Endothelial cell of umbilical vein (primary cell): ENCODE data around the gene HDAC7. TPM values are rescaled to one million over a fixed set of nuclear protein-coding genes. Genes with fewer than 3 reads are reported as not detected.

ENCODE experiments used
- BruUV-seq: library from RNA; stranded (reverse); fragments of 400-500 nt; replicated peaks from 2 replicates; lab custom pipeline; 2021; lab: Mats Ljungman, UMichigan
- CTCF ChIA-PET: fragments of 300-600, 350-600 bp; sonication (Branson Sonifier 250); formaldehyde crosslinking; loops from one replicate; lab custom pipeline; 2021; ENCODE audit warnings: antibody characterized with exemption, inconsistent platforms; lab: Charles Lee
- POLR2A ChIA-PET: fragments of 300-600, 350-600 bp; sonication (Branson Sonifier 250); formaldehyde crosslinking; loops from one replicate; lab custom pipeline; 2021; ENCODE audit warnings: antibody characterized with exemption, inconsistent platforms; lab: Charles Lee
- DNase-seq: peaks from one replicate; pipeline ENCODE4 v3.0.0-alpha.2; 2011; ENCODE audit warnings: low read depth, low spot score
- FAIRE-seq: peaks from 2 replicates; lab custom pipeline; 2011; peaks lifted over from hg19 to GRCh38; lab: Jason Lieb, UNC
- H2AFZ ChIP-seq: 2 replicates; pipeline ENCODE4 v1.6.0; 2012; ENCODE audit warnings: low read depth, low read length, control low read depth, inconsistent platforms
- H3K27ac ChIP-seq: 2 replicates; pipeline ENCODE4 v1.5.1; 2011; ENCODE audit warnings: low read depth, mild to moderate bottlenecking, control low read depth, low read length, moderate library complexity; ENCODE audit not compliant: insufficient read depth
- H3K27me3 ChIP-seq, 2 experiments: 2 replicates each; pipeline versions ENCODE4 v1.6.0 to v1.6.1; 2011; ENCODE audit warnings: low read length in 2 of 2, mixed read lengths in 1 of 2; ENCODE audit not compliant: control insufficient read depth in 2 of 2, insufficient read depth in 2 of 2
- H3K36me3 ChIP-seq, 2 experiments: 2 replicates in 1 of 2; 3 replicates in 1 of 2; pipeline ENCODE4 v1.5.1; 2011; ENCODE audit warnings: low read length in 2 of 2, mild to moderate bottlenecking in 1 of 2, moderate library complexity in 1 of 2; ENCODE audit not compliant: control insufficient read depth in 2 of 2, insufficient read depth in 2 of 2; ENCODE audit errors: extremely low read depth in 1 of 2
- H3K4me1 ChIP-seq: 3 replicates; pipeline ENCODE4 v1.5.1; 2011; ENCODE audit warnings: mild to moderate bottlenecking, low read length; ENCODE audit not compliant: control insufficient read depth, insufficient read depth; ENCODE audit errors: extremely low read depth
- H3K4me2 ChIP-seq: 2 replicates; pipeline ENCODE4 v1.6.1; 2011; ENCODE audit warnings: low read length, control low read depth, mixed read lengths; ENCODE audit not compliant: insufficient read depth
- H3K4me3 ChIP-seq, 3 experiments: fragments of 200-600 bp in 1 of 3; sonication (generic), shearing (Covaris generic) in 1 of 3; replicated peaks in 1 of 3; 2 replicates each; pipeline ENCODE4 v1.5.1; 2011 to 2016; ENCODE audit warnings: control low read depth in 3 of 3, low read length in 3 of 3, mild to moderate bottlenecking in 2 of 3, inconsistent platforms in 1 of 3, low read depth in 1 of 3, moderate library complexity in 1 of 3; ENCODE audit not compliant: insufficient read depth in 1 of 3
- H3K79me2 ChIP-seq: 2 replicates; pipeline ENCODE4 v1.6.0; 2012; ENCODE audit warnings: low read length, inconsistent platforms; ENCODE audit not compliant: control insufficient read depth, insufficient read depth
- H3K9ac ChIP-seq: replicated peaks from 2 replicates; pipeline ENCODE3; 2011; ENCODE audit warnings: low read length, control low read depth; ENCODE audit not compliant: insufficient read depth; ENCODE audit errors: extremely low read depth
- H3K9me1 ChIP-seq: replicated peaks from 3 replicates; pipeline ENCODE4 v1.6.0; 2011; ENCODE audit warnings: mild to moderate bottlenecking, low read length; ENCODE audit not compliant: control insufficient read depth, insufficient read depth; ENCODE audit errors: extremely low read depth
- H3K9me3 ChIP-seq: replicated peaks from 2 replicates; pipeline ENCODE4 v1.5.1; 2012; ENCODE audit warnings: low read length, inconsistent platforms; ENCODE audit not compliant: control insufficient read depth, insufficient read depth
- H4K20me1 ChIP-seq: replicated peaks from 2 replicates; pipeline ENCODE3; 2011; ENCODE audit warnings: mild to moderate bottlenecking, low read length; ENCODE audit not compliant: control insufficient read depth, insufficient read depth; ENCODE audit errors: extremely low read depth
- CTCF ChIP-seq, 2 donors: IDR thresholded peaks; 1 replicate in 1 of 2; 2 replicates in 1 of 2; pipeline ENCODE4 v1.5.1; 2011; ENCODE audit warnings: low read length in 2 of 2, mild to moderate bottlenecking in 2 of 2, moderate library complexity in 2 of 2, control low read depth in 1 of 2, inconsistent platforms in 1 of 2, low read depth in 1 of 2; ENCODE audit not compliant: insufficient read depth in 1 of 2; ENCODE audit errors: extremely low read depth in 1 of 2
- EZH2 ChIP-seq: IDR thresholded peaks from 2 replicates; pipeline ENCODE4 v1.6.1; 2012; ENCODE audit warnings: borderline replicate concordance, low read depth, mild to moderate bottlenecking, moderate library complexity, low read length, inconsistent platforms; ENCODE audit not compliant: severe bottlenecking
- FOS ChIP-seq: IDR thresholded peaks from 2 replicates; pipeline ENCODE4 v1.6.1; 2011; ENCODE audit warnings: mild to moderate bottlenecking, low read length, moderate library complexity, borderline replicate concordance; ENCODE audit not compliant: insufficient read depth
- GATA2 ChIP-seq: IDR thresholded peaks from 2 replicates; pipeline ENCODE4 v1.7.0; 2011; ENCODE audit warnings: low read depth, mild to moderate bottlenecking, moderate library complexity, mixed read lengths, low read length; ENCODE audit not compliant: insufficient read length, insufficient read depth
- JUN ChIP-seq: IDR thresholded peaks from 2 replicates; pipeline ENCODE4 v1.6.1; 2011; ENCODE audit warnings: borderline replicate concordance, low read depth; ENCODE audit not compliant: insufficient read length, insufficient read depth
- MAX ChIP-seq: IDR thresholded peaks from 2 replicates; pipeline ENCODE4 v1.6.1; 2011; ENCODE audit not compliant: insufficient read depth, insufficient read length
- MYC ChIP-seq: IDR thresholded peaks from one replicate; pipeline ENCODE4 v1.6.1; 2011; ENCODE audit warnings: mild to moderate bottlenecking, low read depth, low read length
- POLR2A ChIP-seq: IDR thresholded peaks from 2 replicates; pipeline ENCODE4 v1.6.1; 2012; ENCODE audit warnings: low read depth, mild to moderate bottlenecking, control low read depth, low read length
- POLR2AphosphoS5 ChIP-seq: IDR thresholded peaks from 2 replicates; pipeline ENCODE4 v1.6.1; 2012; ENCODE audit warnings: low read depth, mild to moderate bottlenecking, control low read depth, low read length, moderate library complexity; ENCODE audit not compliant: insufficient read depth
- dilution Hi-C: fragments of 300-500 bp; cut with MboI; formaldehyde crosslinking; loops from one replicate; pipeline ENCODE4 v1.15.0; 2019; ENCODE audit warnings: low sequenced_read_pairs; ENCODE audit not compliant: extremely low pct_ligation_motif_present
- intact Hi-C: fragments of 100-400 bp; cut with micrococcal nuclease; formaldehyde crosslinking; loops from one replicate; pipeline ENCODE4 v1.10.0; 2022
- polyA plus RNA-seq, 4 experiments: library from polyadenylated mRNA; depleted of rRNA in 3 of 4; stranded (reverse) in 3 of 4; unstranded in 1 of 4; fragments of >200 nt; gene quantifications; 2 replicates each; pipeline versions ENCODE4 v1.2.1 to v1.2.3, GENCODE V29; 2011 to 2012; ENCODE audit warnings: missing spikeins in 1 of 4
- total RNA-seq: library from RNA; stranded (reverse); gene quantifications from 2 replicates; pipeline ENCODE4 v1.2.3, GENCODE V29; 2021

Gene HDAC7
- total and polyA plus RNA-seq, 2 donors (not counting 3 experiments of a cell fraction or from before 2014, with no cell fraction given) = 119 to 249 TPM

- no peak for TF ChIP-seq EZH2
- no peak for TF ChIP-seq FOS
- TF ChIP-seq POLR2A = no peak
- TF ChIP-seq GATA2 = no peak
- no peak for TF ChIP-seq JUN
- Histone ChIP-seq H3K9me1 (no peaks in the 10 kb centered on the region), H3K4me2 (no peak overlapping the region), H2AFZ (no peak overlapping the region), H3K4me3 (no peak overlapping the region), H3K79me2 (no peaks in the 10 kb centered on the region), H3K27ac (no peak overlapping the region), H3K9ac (no peak overlapping the region), H3K4me1 (no peaks in the 10 kb centered on the region), H4K20me1 (no peaks in the 10 kb centered on the region), H3K27me3 (no peaks in the 10 kb centered on the region), H3K9me3 (no peaks in the 10 kb centered on the region), H3K36me3 (no peaks in the 10 kb centered on the region)
- dilution Hi-C loops (no loop called here), intact Hi-C loops (no loop called here)
- ChIA-PET POLR2A (no interaction called here), CTCF (no interaction called here)
- DNase-seq (no peak), FAIRE-seq (no peak)
- no TSS peak for BruUV-seq
Observed at GRCh38 chr12:47860279-47860841, 40.7 kb upstream of the HDAC7 start.

GRCh38 chr12:47858511-47859266 is 39.0 kb upstream of the HDAC7 start:
- dilution Hi-C loops = no loop called here
- no TSS peak for BruUV-seq

More at GRCh38 chr12:47858511-47859266, 39.0 kb upstream of the HDAC7 start:
- no peak for TF ChIP-seq POLR2AphosphoS5
- no peak for TF ChIP-seq EZH2
- no peak for TF ChIP-seq JUN
- TF ChIP-seq MAX = no peak
- no peak for TF ChIP-seq CTCF (IDR thresholded peaks at IDR 0.05; ENCODE audit: extremely low read depth in 1 of 2, insufficient read depth in 1 of 2, low read depth in 1 of 2, low read length in 2 of 2)
- no peak for TF ChIP-seq MYC
- TF ChIP-seq POLR2A = no peak
- no peak for TF ChIP-seq FOS
- TF ChIP-seq GATA2 = no peak
- no peak overlapping the region for H3K4me2 ChIP-seq
- H3K9me1 ChIP-seq = no peaks in the 10 kb centered on the region
- H3K36me3 ChIP-seq = no peaks in the 10 kb centered on the region
- H3K27me3 ChIP-seq = no peaks in the 10 kb centered on the region
- DNase-seq = no peak
- H3K27ac ChIP-seq = no peak overlapping the region
- no peaks in the 10 kb centered on the region for H3K9me3 ChIP-seq
- H3K4me1 ChIP-seq = no peaks in the 10 kb centered on the region
- no peak for FAIRE-seq
- ChIA-PET CTCF (no interaction called here), POLR2A (no interaction called here)
- no peak overlapping the region for H3K9ac ChIP-seq
- intact Hi-C loops = no loop called here
- H2AFZ ChIP-seq = no peak overlapping the region
- H3K79me2 ChIP-seq = no peaks in the 10 kb centered on the region
- no peaks in the 10 kb centered on the region for H4K20me1 ChIP-seq
- no peak overlapping the region for H3K4me3 ChIP-seq
